ENCODE results near the gene RIN1.

Gene RIN1

GRCh38 chr11:66371627-66372415, 35.6 kb upstream of the RIN1 start, which contains the start of gene SLC29A2:
SLC29A2 (minus strand) TSS chr11:66371760; CDS start chr11:66371591, 169 bp downstream.
- peak within 1 kb of the TSS; percentile 65 for H3K27ac ChIP-seq
- TF ChIP-seq CTCF (IDR thresholded peaks at IDR 0.05), result no peak
- no peaks in the 10 kb centered on the region for H3K9me3 ChIP-seq (ENCODE audit: control insufficient read depth, low read length)
- H3K4me2 ChIP-seq (ENCODE audit: low read length), result peak within 1 kb of the TSS; percentile 79
- peak within 1 kb of the TSS; percentile 67 for H3K4me3 ChIP-seq (ENCODE audit: low read depth, low read length)
- no peaks in the 10 kb centered on the region for H3K79me2 ChIP-seq
- peak within 1 kb of the TSS; percentile 37 for H3K9ac ChIP-seq
- H3K4me1 ChIP-seq, result no peaks in the 10 kb centered on the region
- H3K36me3 ChIP-seq (ENCODE audit: control insufficient read depth, insufficient read depth, low read length), result no peaks in the 10 kb centered on the region
- peak within 1 kb of the TSS; percentile 86 for H2AFZ ChIP-seq
- no peaks in the 10 kb centered on the region for H3K27me3 ChIP-seq (ENCODE audit: control insufficient read depth, insufficient read depth, low read length)

- Histone ChIP-seq H3K27me3 (ENCODE audit: control insufficient read depth, insufficient read depth, low read length) (no peaks in the 10 kb centered on the region), H3K79me2 (no peaks in the 10 kb centered on the region), H3K4me1 (no peaks in the 10 kb centered on the region), H2AFZ (no peak overlapping the region), H3K4me2 (ENCODE audit: low read length) (no peak overlapping the region), H3K9ac (no peak overlapping the region), H3K9me3 (ENCODE audit: control insufficient read depth, low read length) (no peaks in the 10 kb centered on the region), H3K27ac (no peak overlapping the region), H3K4me3 (ENCODE audit: low read depth, low read length) (no peak overlapping the region), H3K36me3 (ENCODE audit: control insufficient read depth, insufficient read depth, low read length) (no peaks in the 10 kb centered on the region)
- TF ChIP-seq CTCF (IDR thresholded peaks at IDR 0.05), result no peak
Observed at GRCh38 chr11:66369073-66369894, 33.0 kb upstream of the RIN1 start.

- H3K27ac ChIP-seq, result no peak overlapping the region
- no peak overlapping the region for H2AFZ ChIP-seq
- H3K79me2 ChIP-seq, result no peaks in the 10 kb centered on the region
- no peaks in the 10 kb centered on the region for H3K4me1 ChIP-seq
- no peaks in the 10 kb centered on the region for H3K36me3 ChIP-seq (ENCODE audit: control insufficient read depth, insufficient read depth, low read length)
- H3K27me3 ChIP-seq (ENCODE audit: control insufficient read depth, insufficient read depth, low read length), result no peaks in the 10 kb centered on the region
- no peak overlapping the region for H3K9ac ChIP-seq
- H3K4me3 ChIP-seq (ENCODE audit: low read depth, low read length), result no peak overlapping the region
- no peak overlapping the region for H3K4me2 ChIP-seq (ENCODE audit: low read length)
- no peaks in the 10 kb centered on the region for H3K9me3 ChIP-seq (ENCODE audit: control insufficient read depth, low read length)
- no peak for TF ChIP-seq CTCF (IDR thresholded peaks at IDR 0.05)
Observed at GRCh38 chr11:66368484-66368883, 32.2 kb upstream of the RIN1 start.

GRCh38 chr11:66367561-66368312, 31.5 kb upstream of the RIN1 start:
- Histone ChIP-seq H2AFZ (no peak overlapping the region), H3K79me2 (no peaks in the 10 kb centered on the region), H3K4me1 (no peaks in the 10 kb centered on the region), H3K4me3 (ENCODE audit: low read depth, low read length) (no peak overlapping the region), H3K9me3 (ENCODE audit: control insufficient read depth, low read length) (no peaks in the 10 kb centered on the region), H3K4me2 (ENCODE audit: low read length) (no peak overlapping the region), H3K27me3 (ENCODE audit: control insufficient read depth, insufficient read depth, low read length) (no peaks in the 10 kb centered on the region), H3K36me3 (ENCODE audit: control insufficient read depth, insufficient read depth, low read length) (no peaks in the 10 kb centered on the region), H3K27ac (no peak overlapping the region), H3K9ac (no peak overlapping the region)
- TF ChIP-seq CTCF (IDR thresholded peaks at IDR 0.05), result no peak

Measured in parathyroid adenoma (tissue), 2 donors.